Measurements from ENCODE around the gene OTOG.

Gene OTOG

GRCh38 chr11:17649696-17650095 lies 102.6 kb downstream of the OTOG start:
- Histone ChIP-seq H3K9me3 (ENCODE audit: control insufficient read depth, insufficient read depth, low read length) (no peaks in the 10 kb centered on the region), H3K27ac (ENCODE audit: low read length) (no peak overlapping the region), H3K36me3 (ENCODE audit: control insufficient read depth, insufficient read depth, low read length) (no peaks in the 10 kb centered on the region), H3K4me3 (ENCODE audit: low read length) (no peak overlapping the region), H3K4me1 (ENCODE audit: control insufficient read depth, insufficient read depth, low read length) (0 out of 2 replicates have a peak, but pooled peaks cover 4% of the 10 kb centered on the region), H3K27me3 (ENCODE audit: control insufficient read depth, insufficient read depth, low read length) (no peaks in the 10 kb centered on the region)
- no peak for DNase-seq (ENCODE audit: low read depth, low spot score)
- WGBS (ENCODE audit: insufficient coverage, insufficient read length) = no CpG with 5 or more reads among the region's 4 CpGs

GRCh38 chr11:17650127-17650911 lies 103.3 kb downstream of the OTOG start:
- H3K9me3 ChIP-seq (ENCODE audit: control insufficient read depth, insufficient read depth, low read length) = no peaks in the 10 kb centered on the region
- H3K4me1 ChIP-seq (ENCODE audit: control insufficient read depth, insufficient read depth, low read length) = 0 out of 2 replicates have a peak, but pooled peaks cover 4% of the 10 kb centered on the region
- no peak overlapping the region for H3K4me3 ChIP-seq (ENCODE audit: low read length)
- H3K36me3 ChIP-seq (ENCODE audit: control insufficient read depth, insufficient read depth, low read length) = no peaks in the 10 kb centered on the region
- no peaks in the 10 kb centered on the region for H3K27me3 ChIP-seq (ENCODE audit: control insufficient read depth, insufficient read depth, low read length)
- no CpG with 5 or more reads among the region's 12 CpGs for WGBS (ENCODE audit: insufficient coverage, insufficient read length)
- H3K27ac ChIP-seq (ENCODE audit: low read length) = no peak overlapping the region
- no peak for DNase-seq (ENCODE audit: low read depth, low spot score)

- Histone ChIP-seq H3K9me3 (ENCODE audit: control insufficient read depth, insufficient read depth, low read length) (no peaks in the 10 kb centered on the region), H3K4me1 (ENCODE audit: control insufficient read depth, insufficient read depth, low read length) (0 out of 2 replicates have a peak, but pooled peaks cover 4% of the 10 kb centered on the region), H3K36me3 (ENCODE audit: control insufficient read depth, insufficient read depth, low read length) (no peaks in the 10 kb centered on the region), H3K27me3 (ENCODE audit: control insufficient read depth, insufficient read depth, low read length) (no peaks in the 10 kb centered on the region), H3K4me3 (ENCODE audit: low read length) (no peak overlapping the region), H3K27ac (ENCODE audit: low read length) (no peak overlapping the region)
- DNase-seq (ENCODE audit: low read depth, low spot score) = no peak
- no CpG with 5 or more reads among the region's 6 CpGs for WGBS (ENCODE audit: insufficient coverage, insufficient read length)
Measured at GRCh38 chr11:17651061-17651460, 104.0 kb downstream of the OTOG start.

- 0 out of 2 replicates have a peak, but pooled peaks cover 4% of the 10 kb centered on the region for H3K4me1 ChIP-seq (ENCODE audit: control insufficient read depth, insufficient read depth, low read length)
- DNase-seq (ENCODE audit: low read depth, low spot score) = no peak
- no peaks in the 10 kb centered on the region for H3K9me3 ChIP-seq (ENCODE audit: control insufficient read depth, insufficient read depth, low read length)
- H3K27me3 ChIP-seq (ENCODE audit: control insufficient read depth, insufficient read depth, low read length) = no peaks in the 10 kb centered on the region
- no CpG with 5 or more reads among the region's 5 CpGs for WGBS (ENCODE audit: insufficient coverage, insufficient read length)
- no peaks in the 10 kb centered on the region for H3K36me3 ChIP-seq (ENCODE audit: control insufficient read depth, insufficient read depth, low read length)
- H3K4me3 ChIP-seq (ENCODE audit: low read length) = no peak overlapping the region
- H3K27ac ChIP-seq (ENCODE audit: low read length) = no peak overlapping the region
Measured at GRCh38 chr11:17651681-17652080, 104.6 kb downstream of the OTOG start.

GRCh38 chr11:17652556-17652955 lies 105.5 kb downstream of the OTOG start:
- Histone ChIP-seq H3K36me3 (ENCODE audit: control insufficient read depth, insufficient read depth, low read length) (no peaks in the 10 kb centered on the region), H3K27me3 (ENCODE audit: control insufficient read depth, insufficient read depth, low read length) (no peaks in the 10 kb centered on the region), H3K9me3 (ENCODE audit: control insufficient read depth, insufficient read depth, low read length) (no peaks in the 10 kb centered on the region), H3K27ac (ENCODE audit: low read length) (no peak overlapping the region), H3K4me1 (ENCODE audit: control insufficient read depth, insufficient read depth, low read length) (0 out of 2 replicates have a peak, but pooled peaks cover 4% of the 10 kb centered on the region), H3K4me3 (ENCODE audit: low read length) (no peak overlapping the region)
- DNase-seq (ENCODE audit: low read depth, low spot score) = no peak
- no CpG with 5 or more reads among the region's 2 CpGs for WGBS (ENCODE audit: insufficient coverage, insufficient read length)

- no peaks in the 10 kb centered on the region for H3K9me3 ChIP-seq (ENCODE audit: control insufficient read depth, insufficient read depth, low read length)
- H3K36me3 ChIP-seq (ENCODE audit: control insufficient read depth, insufficient read depth, low read length) = no peaks in the 10 kb centered on the region
- H3K27me3 ChIP-seq (ENCODE audit: control insufficient read depth, insufficient read depth, low read length) = no peaks in the 10 kb centered on the region
- H3K4me1 ChIP-seq (ENCODE audit: control insufficient read depth, insufficient read depth, low read length) = 0 out of 2 replicates have a peak, but pooled peaks cover 4% of the 10 kb centered on the region
- WGBS (ENCODE audit: insufficient coverage, insufficient read length) = no CpG with 5 or more reads among the region's 10 CpGs
- no peak for DNase-seq (ENCODE audit: low read depth, low spot score)
- H3K27ac ChIP-seq (ENCODE audit: low read length) = no peak overlapping the region
- H3K4me3 ChIP-seq (ENCODE audit: low read length) = no peak overlapping the region
Measured at GRCh38 chr11:17653611-17654010, 106.6 kb downstream of the OTOG start.

- Histone ChIP-seq H3K27me3 (ENCODE audit: control insufficient read depth, insufficient read depth, low read length) (no peaks in the 10 kb centered on the region), H3K4me1 (ENCODE audit: control insufficient read depth, insufficient read depth, low read length) (no peaks in the 10 kb centered on the region), H3K27ac (ENCODE audit: low read length) (no peak overlapping the region), H3K4me3 (ENCODE audit: low read length) (no peak overlapping the region), H3K9me3 (ENCODE audit: control insufficient read depth, insufficient read depth, low read length) (no peaks in the 10 kb centered on the region), H3K36me3 (ENCODE audit: control insufficient read depth, insufficient read depth, low read length) (no peaks in the 10 kb centered on the region)
- WGBS (ENCODE audit: insufficient coverage, insufficient read length) = 100% methylated on average over 1 of the region's 2 CpGs
- DNase-seq (ENCODE audit: low read depth, low spot score) = no peak
Measured at GRCh38 chr11:17655682-17656081, 108.6 kb downstream of the OTOG start.

- no peak for DNase-seq (ENCODE audit: low read depth, low spot score)
- Histone ChIP-seq H3K27ac (ENCODE audit: low read length) (no peak overlapping the region), H3K9me3 (ENCODE audit: control insufficient read depth, insufficient read depth, low read length) (no peaks in the 10 kb centered on the region), H3K4me1 (ENCODE audit: control insufficient read depth, insufficient read depth, low read length) (no peaks in the 10 kb centered on the region), H3K36me3 (ENCODE audit: control insufficient read depth, insufficient read depth, low read length) (no peaks in the 10 kb centered on the region), H3K27me3 (ENCODE audit: control insufficient read depth, insufficient read depth, low read length) (no peaks in the 10 kb centered on the region), H3K4me3 (ENCODE audit: low read length) (no peak overlapping the region)
Measured at GRCh38 chr11:17658211-17658610, 111.2 kb downstream of the OTOG start.

- no peak overlapping the region for H3K27ac ChIP-seq (ENCODE audit: low read length)
Measured at GRCh38 chr11:17668166-17668565, 121.1 kb downstream of the OTOG start.

GRCh38 chr11:17672469-17672868 lies 125.4 kb downstream of the OTOG start:
- Histone ChIP-seq H3K4me1 (ENCODE audit: control insufficient read depth, insufficient read depth, low read length) (no peaks in the 10 kb centered on the region), H3K4me3 (ENCODE audit: low read length) (no peak overlapping the region), H3K27ac (ENCODE audit: low read length) (no peak overlapping the region), H3K9me3 (ENCODE audit: control insufficient read depth, insufficient read depth, low read length) (no peaks in the 10 kb centered on the region), H3K36me3 (ENCODE audit: control insufficient read depth, insufficient read depth, low read length) (no peaks in the 10 kb centered on the region), H3K27me3 (ENCODE audit: control insufficient read depth, insufficient read depth, low read length) (no peaks in the 10 kb centered on the region)
- no CpG with 5 or more reads among the region's 7 CpGs for WGBS (ENCODE audit: insufficient coverage, insufficient read length)
- DNase-seq (ENCODE audit: low read depth, low spot score) = no peak

More at GRCh38 chr11:17668166-17668565, 121.1 kb downstream of the OTOG start:
- DNase-seq (ENCODE audit: low read depth, low spot score) = no peak
- Histone ChIP-seq H3K4me3 (ENCODE audit: low read length) (no peak overlapping the region), H3K9me3 (ENCODE audit: control insufficient read depth, insufficient read depth, low read length) (no peaks in the 10 kb centered on the region), H3K36me3 (ENCODE audit: control insufficient read depth, insufficient read depth, low read length) (no peaks in the 10 kb centered on the region), H3K4me1 (ENCODE audit: control insufficient read depth, insufficient read depth, low read length) (no peaks in the 10 kb centered on the region), H3K27me3 (ENCODE audit: control insufficient read depth, insufficient read depth, low read length) (no peaks in the 10 kb centered on the region)

- no peak overlapping the region for H3K4me3 ChIP-seq (ENCODE audit: low read length)
- H3K27me3 ChIP-seq (ENCODE audit: control insufficient read depth, insufficient read depth, low read length) = no peaks in the 10 kb centered on the region
- no peaks in the 10 kb centered on the region for H3K9me3 ChIP-seq (ENCODE audit: control insufficient read depth, insufficient read depth, low read length)
- no CpG with 5 or more reads among the region's 1 CpG for WGBS (ENCODE audit: insufficient coverage, insufficient read length)
- H3K4me1 ChIP-seq (ENCODE audit: control insufficient read depth, insufficient read depth, low read length) = no peaks in the 10 kb centered on the region
- no peak for DNase-seq (ENCODE audit: low read depth, low spot score)
- H3K27ac ChIP-seq (ENCODE audit: low read length) = no peak overlapping the region
- no peaks in the 10 kb centered on the region for H3K36me3 ChIP-seq (ENCODE audit: control insufficient read depth, insufficient read depth, low read length)
Measured at GRCh38 chr11:17673951-17674350, 126.9 kb downstream of the OTOG start.

All from iPS DF 6.9 (cell line).